HUES6 (cell line): ENCODE results near the gene HDDC3.

Source experiments
- H3K27ac ChIP-seq: 2 replicates; pipeline ENCODE4 v1.7.0; 2013; ENCODE audit warnings: low read depth, mild to moderate bottlenecking, low read length, inconsistent platforms
- H3K27me3 ChIP-seq: 2 replicates; pipeline ENCODE4 v1.6.1; 2013; ENCODE audit warnings: low read length; ENCODE audit not compliant: control insufficient read depth, insufficient read depth
- H3K36me3 ChIP-seq: 2 replicates; pipeline ENCODE4 v1.6.1; 2013; ENCODE audit warnings: low read length; ENCODE audit not compliant: control insufficient read depth, insufficient read depth
- H3K4me1 ChIP-seq: 2 replicates; pipeline ENCODE4 v1.6.1; 2013; ENCODE audit warnings: low read length; ENCODE audit not compliant: control insufficient read depth, insufficient read depth
- H3K4me3 ChIP-seq: 2 replicates; pipeline ENCODE4 v1.5.1; 2013; ENCODE audit warnings: low read depth, low read length
- H3K9ac ChIP-seq: one replicate; pipeline ENCODE4 v1.6.1; 2013; ENCODE audit warnings: mild to moderate bottlenecking, low read length
- H3K9me3 ChIP-seq: 2 replicates; pipeline ENCODE4 v1.6.1; 2013; ENCODE audit warnings: low read depth, low read length; ENCODE audit not compliant: control insufficient read depth, insufficient read depth

The HDDC3 gene

DNA sequence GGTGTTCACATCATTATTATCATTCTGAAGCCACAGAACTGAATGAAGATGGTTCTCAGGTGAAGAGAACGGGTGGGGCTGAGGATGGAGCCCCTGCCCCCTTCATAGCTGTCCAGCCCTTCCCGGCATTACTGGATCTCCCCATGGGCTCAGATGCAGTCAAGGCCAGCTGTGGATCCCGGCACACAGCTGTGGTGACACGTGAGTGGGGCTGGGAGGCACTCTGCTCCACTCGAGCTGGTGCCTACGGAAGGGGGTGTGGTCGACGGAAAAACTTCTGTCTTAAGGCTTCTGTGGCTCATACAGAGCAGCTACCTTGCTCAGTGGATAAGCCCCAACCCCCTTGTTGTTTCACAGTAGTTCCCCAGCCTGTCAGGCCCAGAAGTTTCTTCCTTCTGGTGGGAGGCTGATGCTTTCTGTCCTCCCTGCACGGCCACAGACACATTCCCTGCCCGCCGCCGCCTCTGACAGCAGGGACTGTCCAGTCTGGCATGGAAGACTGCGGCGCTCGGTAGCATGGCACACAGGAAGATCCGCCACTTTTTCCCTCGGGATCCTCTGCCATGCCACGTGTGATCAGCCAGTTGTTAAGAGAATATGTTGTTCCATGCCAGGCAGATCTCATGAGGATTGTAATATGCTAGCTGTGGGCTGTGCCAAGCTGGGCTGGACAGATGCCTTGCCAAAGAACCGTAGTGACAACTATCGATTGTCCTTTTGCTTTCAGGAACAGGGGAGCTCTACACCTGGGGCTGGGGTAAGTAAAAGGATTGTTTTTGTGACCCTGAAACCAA is 28.1 kb upstream of the HDDC3 start:
- Histone ChIP-seq H3K27me3 (peaks cover 6% of the 10 kb centered on the region; the same call in 1 of the 2 replicates), H3K9me3 (no peaks in the 10 kb centered on the region), H3K4me1 (peaks cover 14% of the 10 kb centered on the region), H3K36me3 (peaks cover 53% of the 10 kb centered on the region), H3K9ac (no peak overlapping the region), H3K4me3 (no peak overlapping the region), H3K27ac (no peak overlapping the region)

DNA sequence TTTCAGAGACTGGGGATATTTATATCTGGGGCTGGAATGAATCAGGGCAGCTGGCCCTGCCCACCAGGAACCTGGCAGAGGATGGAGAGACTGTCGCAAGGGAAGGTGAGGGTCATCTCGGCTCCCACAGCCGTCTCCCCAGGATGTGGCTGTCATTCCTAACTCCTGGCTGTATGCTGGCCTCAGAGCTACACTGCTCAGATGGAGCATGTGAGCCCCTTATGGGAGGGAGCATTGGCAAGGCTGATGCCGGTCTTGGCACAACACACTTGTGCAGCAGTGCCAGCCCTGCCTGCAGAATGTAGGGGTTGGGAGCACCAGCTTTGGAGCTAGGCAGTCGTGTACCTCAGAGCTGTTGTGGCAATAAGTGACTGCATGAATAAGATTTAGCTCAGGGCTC is 27.5 kb upstream of the HDDC3 start:
- Histone ChIP-seq H3K9ac (no peak overlapping the region), H3K36me3 (peaks cover 48% of the 10 kb centered on the region), H3K27me3 (peaks cover 6% of the 10 kb centered on the region; the same call in 1 of the 2 replicates), H3K4me3 (no peak overlapping the region), H3K27ac (no peak overlapping the region), H3K4me1 (peaks cover 14% of the 10 kb centered on the region), H3K9me3 (no peaks in the 10 kb centered on the region)

DNA sequence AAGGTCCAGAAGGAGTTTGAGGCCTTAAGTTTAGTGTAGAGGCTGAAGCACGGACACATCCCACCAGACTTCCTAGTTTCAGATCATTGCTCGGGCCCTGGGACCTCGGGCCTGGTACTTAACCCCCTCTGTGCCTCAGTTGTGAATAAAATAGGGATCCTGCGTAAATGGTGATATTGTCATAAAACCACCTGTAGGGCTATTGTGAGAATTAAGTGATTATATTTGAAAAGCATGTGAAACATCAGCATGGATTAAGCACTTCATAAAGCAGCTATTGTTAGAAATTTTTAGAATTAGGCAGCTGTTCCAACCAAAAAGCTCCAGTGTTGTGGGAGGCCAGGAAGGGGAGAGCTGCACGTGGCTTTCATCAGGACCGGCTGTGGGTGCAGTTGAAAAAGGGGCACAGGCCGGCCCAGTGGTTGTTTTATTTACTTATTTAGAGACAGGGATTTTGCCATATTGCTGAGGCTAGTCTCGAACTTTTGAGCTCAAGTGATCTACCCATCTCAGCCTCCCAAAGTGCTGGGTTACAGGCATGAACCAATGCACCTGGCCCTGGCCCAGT is 26.8 kb upstream of the HDDC3 start:
- H3K27me3 ChIP-seq: peaks cover 6% of the 10 kb centered on the region; the same call in 1 of the 2 replicates
- H3K27ac ChIP-seq: no peak overlapping the region
- H3K9me3 ChIP-seq: no peaks in the 10 kb centered on the region
- H3K4me1 ChIP-seq: peaks cover 14% of the 10 kb centered on the region
- peaks cover 44% of the 10 kb centered on the region for H3K36me3 ChIP-seq
- no peak overlapping the region for H3K4me3 ChIP-seq
- no peak overlapping the region for H3K9ac ChIP-seq

DNA sequence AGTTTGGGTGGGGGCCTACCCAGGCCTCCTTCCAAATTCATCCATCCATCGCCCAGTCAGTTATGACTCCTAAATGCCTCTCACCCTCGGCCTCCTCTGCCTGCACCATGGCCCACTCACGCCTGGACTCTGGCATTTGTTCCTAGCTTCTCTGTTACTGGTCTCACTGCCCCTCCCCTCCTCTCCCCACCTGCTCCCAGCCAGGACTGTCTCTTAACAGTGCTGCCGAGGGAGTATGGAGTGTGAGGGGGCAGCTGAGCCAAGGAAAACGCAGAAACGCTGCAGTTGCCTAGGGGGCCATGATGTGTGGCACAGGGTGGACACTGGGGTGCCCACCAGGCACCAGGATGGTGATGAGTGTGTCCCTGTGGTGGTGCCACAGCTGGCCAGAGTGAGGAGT is 25.4 kb upstream of the HDDC3 start:
- Histone ChIP-seq H3K36me3 (peaks cover 44% of the 10 kb centered on the region), H3K27ac (no peak overlapping the region), H3K27me3 (peaks cover 6% of the 10 kb centered on the region; the same call in 1 of the 2 replicates), H3K4me3 (peak overlapping the region; percentile 78), H3K4me1 (peaks cover 14% of the 10 kb centered on the region), H3K9me3 (no peaks in the 10 kb centered on the region), H3K9ac (peak overlapping the region; percentile 72)

DNA sequence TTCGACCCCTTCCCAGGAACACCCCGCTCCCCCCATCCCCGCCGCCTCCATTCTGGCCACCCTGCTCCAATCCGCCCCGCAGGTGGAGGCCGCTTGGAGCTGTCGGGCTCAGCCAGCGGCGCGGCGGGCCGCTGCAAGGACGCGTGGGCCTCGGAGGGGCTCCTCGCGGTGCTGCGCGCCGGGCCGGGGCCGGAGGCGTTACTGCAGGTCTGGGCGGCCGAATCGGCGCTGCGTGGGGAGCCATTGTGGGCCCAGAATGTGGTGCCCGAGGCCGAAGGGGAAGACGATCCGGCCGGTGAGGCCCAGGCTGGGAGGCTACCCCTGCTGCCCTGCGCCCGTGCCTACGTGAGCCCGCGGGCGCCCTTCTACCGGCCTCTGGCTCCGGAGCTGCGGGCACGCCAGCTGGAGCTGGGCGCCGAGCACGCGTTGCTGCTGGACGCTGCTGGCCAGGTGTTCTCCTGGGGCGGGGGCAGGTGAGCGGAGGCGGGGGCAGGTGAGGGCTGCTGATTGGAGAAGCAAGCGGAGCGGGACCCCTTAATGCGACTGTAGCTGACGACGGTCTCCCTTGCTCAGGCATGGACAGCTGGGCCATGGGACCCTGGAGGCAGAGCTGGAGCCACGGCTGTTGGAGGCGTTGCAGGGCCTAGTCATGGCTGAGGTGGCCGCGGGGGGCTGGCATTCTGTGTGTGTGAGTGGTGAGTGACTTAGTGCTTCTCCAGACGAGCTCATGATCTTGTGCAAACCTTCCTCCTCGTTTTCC is 24.9 kb upstream of the HDDC3 start:
- H3K9ac ChIP-seq: peak overlapping the region; percentile 72
- H3K9me3 ChIP-seq: no peaks in the 10 kb centered on the region
- peaks cover 14% of the 10 kb centered on the region for H3K4me1 ChIP-seq
- H3K36me3 ChIP-seq: peaks cover 42% of the 10 kb centered on the region
- peak overlapping the region; percentile 78 for H3K4me3 ChIP-seq
- H3K27me3 ChIP-seq: peaks cover 6% of the 10 kb centered on the region; the same call in 1 of the 2 replicates
- H3K27ac ChIP-seq: no peak overlapping the region

DNA sequence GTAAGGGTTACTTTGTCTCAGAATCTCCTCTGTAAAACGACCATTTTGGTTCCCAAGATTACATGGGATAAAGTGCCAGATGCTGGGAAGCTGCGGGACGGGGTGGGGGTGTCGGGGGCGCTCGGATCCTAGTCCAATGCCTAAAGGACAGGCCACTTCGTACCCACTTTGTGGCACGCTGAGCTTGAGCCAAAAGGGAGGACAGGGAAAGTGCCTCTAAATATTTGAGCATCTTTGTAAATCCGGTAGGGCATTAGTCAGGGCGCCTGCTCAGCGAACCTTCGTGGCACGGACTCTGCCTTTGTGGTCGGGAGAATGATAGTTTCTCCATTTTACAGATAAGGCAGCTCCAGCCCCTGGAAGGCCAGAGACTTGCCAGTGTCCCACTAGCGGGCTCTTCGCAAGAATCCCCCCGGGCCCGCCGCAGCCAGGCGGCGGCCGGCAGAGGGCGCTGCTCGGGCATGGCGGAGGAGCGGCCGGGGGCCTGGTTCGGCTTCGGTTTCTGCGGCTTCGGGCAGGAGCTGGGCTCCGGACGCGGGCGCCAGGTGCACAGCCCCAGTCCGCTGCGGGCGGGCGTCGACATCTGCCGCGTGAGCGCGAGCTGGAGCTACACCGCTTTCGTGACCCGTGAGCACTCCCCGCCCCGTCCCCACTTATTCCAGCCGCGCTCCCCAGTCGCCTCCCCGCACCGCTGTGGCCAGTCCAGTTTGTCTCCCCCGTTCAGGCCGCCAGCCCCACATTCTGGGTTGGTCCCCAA is 24.1 kb upstream of the HDDC3 start:
- peaks cover 6% of the 10 kb centered on the region; the same call in 1 of the 2 replicates for H3K27me3 ChIP-seq
- H3K4me3 ChIP-seq: peak overlapping the region; percentile 78
- H3K36me3 ChIP-seq: peaks cover 41% of the 10 kb centered on the region
- no peaks in the 10 kb centered on the region for H3K9me3 ChIP-seq
- peaks cover 14% of the 10 kb centered on the region for H3K4me1 ChIP-seq
- H3K9ac ChIP-seq: peak overlapping the region; percentile 72
- no peak overlapping the region for H3K27ac ChIP-seq

DNA sequence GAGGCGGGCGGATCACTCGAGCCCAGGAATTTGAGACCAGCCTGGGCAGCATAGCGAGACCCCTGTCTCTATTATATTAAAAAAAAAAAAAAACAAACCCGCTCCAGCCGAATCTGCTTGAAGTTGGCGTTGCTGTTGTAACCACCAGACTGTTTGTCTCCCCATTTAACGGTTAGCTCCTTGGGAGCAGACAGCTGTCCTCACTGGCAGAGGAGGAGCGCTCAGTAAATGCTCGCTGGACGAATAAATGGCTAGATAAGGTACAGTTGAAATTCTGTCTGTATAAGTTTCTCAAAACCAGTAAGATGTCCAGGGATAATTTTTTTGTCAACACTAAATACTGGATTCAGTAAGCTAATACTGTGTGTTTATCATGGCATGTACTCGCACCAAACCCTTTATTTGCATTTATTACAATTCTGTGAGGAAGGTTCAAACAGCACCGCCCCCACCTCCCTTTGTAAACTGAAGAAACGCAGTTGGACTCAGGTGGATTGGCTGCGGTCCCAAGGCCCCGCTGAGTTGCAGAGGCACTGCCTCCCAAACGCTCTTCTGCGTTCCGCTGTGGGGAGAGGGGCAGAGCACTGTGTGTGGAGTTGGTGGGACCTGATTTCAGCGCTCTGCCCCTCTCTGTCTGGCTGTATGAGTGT is 23.4 kb upstream of the HDDC3 start:
- Histone ChIP-seq H3K36me3 (peaks cover 41% of the 10 kb centered on the region), H3K9me3 (no peaks in the 10 kb centered on the region), H3K27me3 (peaks cover 6% of the 10 kb centered on the region; the same call in 1 of the 2 replicates), H3K27ac (peak overlapping the region; percentile 97; the same call in 1 of the 2 replicates), H3K4me3 (peak overlapping the region; percentile 78), H3K9ac (peak overlapping the region; percentile 93), H3K4me1 (peaks cover 14% of the 10 kb centered on the region)

DNA sequence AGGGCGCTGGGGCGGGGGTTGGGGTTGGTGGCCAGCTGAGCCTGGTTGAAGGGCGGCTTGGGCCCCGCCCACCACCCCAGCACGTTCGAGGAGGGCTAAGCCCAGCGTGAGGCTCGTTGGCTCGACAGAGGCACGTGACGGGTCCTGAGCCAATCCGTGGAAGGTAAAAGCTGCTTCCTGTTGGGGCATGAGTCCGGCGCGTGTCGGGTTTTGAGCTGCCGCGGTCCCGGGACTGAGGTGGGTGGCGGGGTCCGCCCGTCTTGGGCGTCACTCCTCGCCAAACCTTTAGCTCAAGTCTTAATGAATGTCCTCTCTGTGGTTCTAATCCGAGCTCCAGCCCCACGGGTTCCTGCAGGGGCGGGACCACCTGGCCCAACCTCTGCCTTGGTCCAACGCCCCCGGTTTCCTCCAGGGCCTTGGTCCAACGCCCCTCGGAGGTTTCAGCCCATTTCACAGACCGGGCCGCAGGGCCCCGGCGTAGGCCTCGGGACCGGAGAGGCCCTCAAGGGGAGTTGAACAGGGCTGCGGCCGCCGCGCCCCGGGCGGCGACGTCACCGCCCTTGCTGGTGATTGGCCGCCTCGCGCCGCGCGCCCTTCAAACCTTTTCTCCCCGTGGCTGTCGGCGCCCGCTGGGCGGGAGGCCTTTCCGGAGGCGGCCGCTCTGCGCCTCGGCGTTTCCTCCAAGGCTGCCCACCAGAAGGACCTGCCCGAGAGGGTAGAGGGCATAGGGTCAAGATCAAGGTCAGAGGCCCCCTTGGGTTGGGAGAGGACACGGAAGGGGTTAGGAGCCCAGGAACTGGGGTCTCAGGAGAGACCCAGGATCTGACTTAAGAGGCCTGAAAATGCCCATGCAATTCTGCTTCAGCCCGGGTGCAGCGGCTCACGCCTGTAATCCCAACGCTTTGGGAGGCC is 22.6 kb upstream of the HDDC3 start, which contains the start of gene RCCD1:
Gene RCCD1, plus strand, starts transcription at position 173 of the 912 bp plus-strand sequence. CDS start 1,851 bp downstream, outside the sequence.
- peaks cover 14% of the 10 kb centered on the region for H3K4me1 ChIP-seq
- peaks cover 42% of the 10 kb centered on the region for H3K36me3 ChIP-seq
- H3K9me3 ChIP-seq: no peaks in the 10 kb centered on the region

DNA sequence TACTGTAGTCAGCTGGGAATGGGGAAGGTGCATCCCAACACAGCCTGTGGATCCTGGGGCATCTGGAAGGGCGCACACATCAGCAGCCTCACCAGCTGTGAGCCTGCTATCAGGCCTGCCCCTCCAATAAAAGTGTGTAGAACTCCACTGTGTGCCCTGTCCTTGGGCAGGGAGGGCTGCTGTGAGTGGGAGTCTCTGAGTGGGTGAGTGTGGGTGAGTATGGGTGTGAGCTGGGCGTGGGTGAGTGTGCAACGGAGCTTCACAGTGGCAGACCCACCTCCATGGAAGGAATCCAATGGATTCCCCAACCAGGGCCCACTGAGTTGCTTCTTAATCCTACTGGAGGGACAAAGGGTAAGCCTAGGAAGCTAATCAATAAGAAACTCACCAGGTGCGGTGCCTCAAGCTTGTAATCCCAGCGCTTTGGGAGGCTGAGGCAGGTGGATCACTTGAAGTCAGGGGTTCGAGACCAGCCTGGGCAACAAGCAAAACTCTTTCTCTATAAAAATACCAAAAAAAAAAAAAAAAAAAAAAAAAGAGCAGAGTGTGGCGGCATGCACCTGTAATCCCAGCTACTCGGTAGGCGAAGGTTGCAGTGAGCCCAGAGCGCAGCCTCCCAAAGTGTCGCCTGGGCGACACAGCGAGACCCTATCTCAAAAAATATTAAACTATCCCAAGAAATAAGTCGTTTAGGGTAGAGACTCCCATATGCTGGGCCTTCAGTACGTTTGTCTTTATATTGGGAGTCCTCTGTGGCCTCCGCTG is 21.8 kb upstream of the HDDC3 start:
- peaks cover 6% of the 10 kb centered on the region; the same call in 1 of the 2 replicates for H3K27me3 ChIP-seq
- no peaks in the 10 kb centered on the region for H3K9me3 ChIP-seq
- H3K4me3 ChIP-seq: peak overlapping the region; percentile 78; the same call in 1 of the 2 replicates
- no peak overlapping the region for H3K27ac ChIP-seq
- H3K36me3 ChIP-seq: peaks cover 48% of the 10 kb centered on the region
- H3K9ac ChIP-seq: no peak overlapping the region
- H3K4me1 ChIP-seq: peaks cover 14% of the 10 kb centered on the region

More for the DNA sequence above, 22.6 kb upstream of the HDDC3 start, which contains the start of gene RCCD1:
- peaks cover 6% of the 10 kb centered on the region; the same call in 1 of the 2 replicates for H3K27me3 ChIP-seq
- peak within 1 kb of the TSS; percentile 78 for H3K4me3 ChIP-seq
- H3K9ac ChIP-seq: peak within 1 kb of the TSS; percentile 93
- H3K27ac ChIP-seq: peak within 1 kb of the TSS; percentile 97
